HEK293 (cell line): Measurements from ENCODE around the gene BDKRB1.

Experiments
- CTCF ChIP-seq: fragments of 450-650 bp; formaldehyde crosslinking; IDR thresholded peaks from 2 replicates; pipeline ENCODE4 v1.5.1; 2016; ENCODE audit warnings: missing biosample characterization, missing genetic modification characterization
- HOXA7 ChIP-seq: sonication (generic); formaldehyde crosslinking; IDR thresholded peaks from 2 replicates; pipeline ENCODE4 v1.8.1; 2022; ENCODE audit warnings: missing genetic modification reagents, borderline replicate concordance
- IKZF3 ChIP-seq: fragments of 450-650 bp; IDR thresholded peaks from 2 replicates; pipeline ENCODE4 v1.5.0; 2018; ENCODE audit warnings: missing biosample characterization, mild to moderate bottlenecking, missing genetic modification characterization, moderate library complexity
- OVOL3 ChIP-seq: fragments of 450-650 bp; formaldehyde crosslinking; IDR thresholded peaks from 2 replicates; pipeline ENCODE4 v1.5.1; 2016; ENCODE audit warnings: missing biosample characterization, missing genetic modification characterization
- RBAK ChIP-seq: fragments of 450-650 bp; formaldehyde crosslinking; IDR thresholded peaks from 2 replicates; pipeline ENCODE4 v1.5.1; 2016; ENCODE audit warnings: missing biosample characterization, missing genetic modification characterization
- ZBTB48 ChIP-seq: fragments of 450-650 bp; formaldehyde crosslinking; IDR thresholded peaks from 2 replicates; pipeline ENCODE4 v1.5.1; 2016; ENCODE audit warnings: missing biosample characterization, missing genetic modification characterization
- ZNF600 ChIP-seq: fragments of 450-650 bp; formaldehyde crosslinking; IDR thresholded peaks from 2 replicates; pipeline ENCODE4 v1.5.1; 2016; ENCODE audit warnings: missing biosample characterization, missing genetic modification characterization
- ZNF777 ChIP-seq: fragments of 450-650 bp; formaldehyde crosslinking; IDR thresholded peaks from 2 replicates; pipeline ENCODE4 v1.5.1; 2017; ENCODE audit warnings: missing biosample characterization, missing genetic modification characterization, borderline replicate concordance
- ZSCAN16 ChIP-seq: fragments of 450-650 bp; formaldehyde crosslinking; IDR thresholded peaks from 2 replicates; pipeline ENCODE4 v1.5.1; 2016; ENCODE audit warnings: missing biosample characterization, missing genetic modification characterization
- TF ChIP-seq, protein P1 (sequence below): fragments of 450-650 bp; formaldehyde crosslinking; IDR thresholded peaks from 2 replicates; pipeline ENCODE4 v1.5.1; 2016; ENCODE audit warnings: missing biosample characterization, missing genetic modification characterization
- TF ChIP-seq, protein P2 (sequence below): fragments of 450-650 bp; formaldehyde crosslinking; IDR thresholded peaks from 2 replicates; pipeline ENCODE4 v1.5.1; 2016; ENCODE audit warnings: missing biosample characterization, missing genetic modification characterization
- TF ChIP-seq, protein P3 (sequence below): fragments of 450-650 bp; formaldehyde crosslinking; IDR thresholded peaks from 2 replicates; pipeline ENCODE4 v1.5.1; 2017; ENCODE audit warnings: missing biosample characterization, missing genetic modification characterization
- TF ChIP-seq, protein P4 (sequence below): fragments of 450-650 bp; formaldehyde crosslinking; IDR thresholded peaks from 2 replicates; pipeline ENCODE4 v1.5.1; 2016; ENCODE audit warnings: missing biosample characterization, missing genetic modification characterization, low read depth
- TF ChIP-seq, protein P5 (sequence below): fragments of 450-650 bp; formaldehyde crosslinking; IDR thresholded peaks from 2 replicates; pipeline ENCODE4 v1.5.1; 2016; ENCODE audit warnings: missing biosample characterization, missing genetic modification characterization

DNA sequence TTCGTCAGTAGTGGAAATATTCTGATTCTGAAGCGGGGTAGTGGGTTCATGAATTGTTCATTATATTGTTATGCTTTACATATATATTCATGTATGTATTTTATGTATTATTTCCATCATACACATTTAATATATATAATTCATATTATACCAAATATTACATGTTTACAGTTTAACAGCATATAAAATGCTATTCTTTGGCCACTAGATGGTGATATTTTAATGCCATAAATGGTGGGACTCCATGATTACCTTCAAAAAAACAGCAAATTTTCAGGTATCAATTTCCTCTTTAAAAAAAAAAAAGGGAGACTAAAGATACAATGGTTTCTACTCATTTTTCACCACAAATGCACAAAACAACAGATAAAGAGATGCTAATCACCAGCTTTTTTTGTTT lies 41.0 kb downstream of the BDKRB1 start:
- no peak for TF ChIP-seq CTCF (tag by site-specific recombination)
- TF ChIP-seq HOXA7 (CRISPR knock-in tag), result no peak
- TF ChIP-seq ZNF777 (tag by site-specific recombination), result no peak
- TF ChIP-seq, protein P1, sequence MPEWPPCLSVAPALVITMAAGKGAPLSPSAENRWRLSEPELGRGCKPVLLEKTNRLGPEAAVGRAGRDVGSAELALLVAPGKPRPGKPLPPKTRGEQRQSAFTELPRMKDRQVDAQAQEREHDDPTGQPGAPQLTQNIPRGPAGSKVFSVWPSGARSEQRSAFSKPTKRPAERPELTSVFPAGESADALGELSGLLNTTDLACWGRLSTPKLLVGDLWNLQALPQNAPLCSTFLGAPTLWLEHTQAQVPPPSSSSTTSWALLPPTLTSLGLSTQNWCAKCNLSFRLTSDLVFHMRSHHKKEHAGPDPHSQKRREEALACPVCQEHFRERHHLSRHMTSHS, result no peak
- TF ChIP-seq ZSCAN16 (tag by site-specific recombination), result no peak
- TF ChIP-seq, protein P2, sequence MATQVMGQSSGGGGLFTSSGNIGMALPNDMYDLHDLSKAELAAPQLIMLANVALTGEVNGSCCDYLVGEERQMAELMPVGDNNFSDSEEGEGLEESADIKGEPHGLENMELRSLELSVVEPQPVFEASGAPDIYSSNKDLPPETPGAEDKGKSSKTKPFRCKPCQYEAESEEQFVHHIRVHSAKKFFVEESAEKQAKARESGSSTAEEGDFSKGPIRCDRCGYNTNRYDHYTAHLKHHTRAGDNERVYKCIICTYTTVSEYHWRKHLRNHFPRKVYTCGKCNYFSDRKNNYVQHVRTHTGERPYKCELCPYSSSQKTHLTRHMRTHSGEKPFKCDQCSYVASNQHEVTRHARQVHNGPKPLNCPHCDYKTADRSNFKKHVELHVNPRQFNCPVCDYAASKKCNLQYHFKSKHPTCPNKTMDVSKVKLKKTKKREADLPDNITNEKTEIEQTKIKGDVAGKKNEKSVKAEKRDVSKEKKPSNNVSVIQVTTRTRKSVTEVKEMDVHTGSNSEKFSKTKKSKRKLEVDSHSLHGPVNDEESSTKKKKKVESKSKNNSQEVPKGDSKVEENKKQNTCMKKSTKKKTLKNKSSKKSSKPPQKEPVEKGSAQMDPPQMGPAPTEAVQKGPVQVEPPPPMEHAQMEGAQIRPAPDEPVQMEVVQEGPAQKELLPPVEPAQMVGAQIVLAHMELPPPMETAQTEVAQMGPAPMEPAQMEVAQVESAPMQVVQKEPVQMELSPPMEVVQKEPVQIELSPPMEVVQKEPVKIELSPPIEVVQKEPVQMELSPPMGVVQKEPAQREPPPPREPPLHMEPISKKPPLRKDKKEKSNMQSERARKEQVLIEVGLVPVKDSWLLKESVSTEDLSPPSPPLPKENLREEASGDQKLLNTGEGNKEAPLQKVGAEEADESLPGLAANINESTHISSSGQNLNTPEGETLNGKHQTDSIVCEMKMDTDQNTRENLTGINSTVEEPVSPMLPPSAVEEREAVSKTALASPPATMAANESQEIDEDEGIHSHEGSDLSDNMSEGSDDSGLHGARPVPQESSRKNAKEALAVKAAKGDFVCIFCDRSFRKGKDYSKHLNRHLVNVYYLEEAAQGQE (tag by site-specific recombination), result no peak
- no peak for TF ChIP-seq IKZF3 (tag by site-specific recombination)
- TF ChIP-seq OVOL3 (tag by site-specific recombination), result no peak
- TF ChIP-seq, protein P3, sequence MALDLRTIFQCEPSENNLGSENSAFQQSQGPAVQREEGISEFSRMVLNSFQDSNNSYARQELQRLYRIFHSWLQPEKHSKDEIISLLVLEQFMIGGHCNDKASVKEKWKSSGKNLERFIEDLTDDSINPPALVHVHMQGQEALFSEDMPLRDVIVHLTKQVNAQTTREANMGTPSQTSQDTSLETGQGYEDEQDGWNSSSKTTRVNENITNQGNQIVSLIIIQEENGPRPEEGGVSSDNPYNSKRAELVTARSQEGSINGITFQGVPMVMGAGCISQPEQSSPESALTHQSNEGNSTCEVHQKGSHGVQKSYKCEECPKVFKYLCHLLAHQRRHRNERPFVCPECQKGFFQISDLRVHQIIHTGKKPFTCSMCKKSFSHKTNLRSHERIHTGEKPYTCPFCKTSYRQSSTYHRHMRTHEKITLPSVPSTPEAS (tag by site-specific recombination), result no peak
- TF ChIP-seq, protein P4, sequence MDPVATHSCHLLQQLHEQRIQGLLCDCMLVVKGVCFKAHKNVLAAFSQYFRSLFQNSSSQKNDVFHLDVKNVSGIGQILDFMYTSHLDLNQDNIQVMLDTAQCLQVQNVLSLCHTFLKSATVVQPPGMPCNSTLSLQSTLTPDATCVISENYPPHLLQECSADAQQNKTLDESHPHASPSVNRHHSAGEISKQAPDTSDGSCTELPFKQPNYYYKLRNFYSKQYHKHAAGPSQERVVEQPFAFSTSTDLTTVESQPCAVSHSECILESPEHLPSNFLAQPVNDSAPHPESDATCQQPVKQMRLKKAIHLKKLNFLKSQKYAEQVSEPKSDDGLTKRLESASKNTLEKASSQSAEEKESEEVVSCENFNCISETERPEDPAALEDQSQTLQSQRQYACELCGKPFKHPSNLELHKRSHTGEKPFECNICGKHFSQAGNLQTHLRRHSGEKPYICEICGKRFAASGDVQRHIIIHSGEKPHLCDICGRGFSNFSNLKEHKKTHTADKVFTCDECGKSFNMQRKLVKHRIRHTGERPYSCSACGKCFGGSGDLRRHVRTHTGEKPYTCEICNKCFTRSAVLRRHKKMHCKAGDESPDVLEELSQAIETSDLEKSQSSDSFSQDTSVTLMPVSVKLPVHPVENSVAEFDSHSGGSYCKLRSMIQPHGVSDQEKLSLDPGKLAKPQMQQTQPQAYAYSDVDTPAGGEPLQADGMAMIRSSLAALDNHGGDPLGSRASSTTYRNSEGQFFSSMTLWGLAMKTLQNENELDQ (tag by site-specific recombination), result no peak
- TF ChIP-seq RBAK (tag by site-specific recombination), result no peak
- TF ChIP-seq ZNF600 (tag by site-specific recombination), result no peak
- TF ChIP-seq, protein P5, sequence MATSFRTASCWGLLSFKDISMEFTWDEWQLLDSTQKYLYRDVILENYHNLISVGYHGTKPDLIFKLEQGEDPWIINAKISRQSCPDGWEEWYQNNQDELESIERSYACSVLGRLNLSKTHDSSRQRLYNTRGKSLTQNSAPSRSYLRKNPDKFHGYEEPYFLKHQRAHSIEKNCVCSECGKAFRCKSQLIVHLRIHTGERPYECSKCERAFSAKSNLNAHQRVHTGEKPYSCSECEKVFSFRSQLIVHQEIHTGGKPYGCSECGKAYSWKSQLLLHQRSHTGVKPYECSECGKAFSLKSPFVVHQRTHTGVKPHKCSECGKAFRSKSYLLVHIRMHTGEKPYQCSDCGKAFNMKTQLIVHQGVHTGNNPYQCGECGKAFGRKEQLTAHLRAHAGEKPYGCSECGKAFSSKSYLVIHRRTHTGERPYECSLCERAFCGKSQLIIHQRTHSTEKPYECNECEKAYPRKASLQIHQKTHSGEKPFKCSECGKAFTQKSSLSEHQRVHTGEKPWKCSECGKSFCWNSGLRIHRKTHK (tag by site-specific recombination), result no peak
- TF ChIP-seq ZBTB48 (tag by site-specific recombination), result no peak
